ENCODE results near the gene NR4A2. TPM values are rescaled to one million over a fixed set of nuclear protein-coding genes. Genes with fewer than 3 reads are reported as not detected.

Gene NR4A2
- total RNA-seq, 1 experiment from 2014 or later, result 0.85 TPM

DNA sequence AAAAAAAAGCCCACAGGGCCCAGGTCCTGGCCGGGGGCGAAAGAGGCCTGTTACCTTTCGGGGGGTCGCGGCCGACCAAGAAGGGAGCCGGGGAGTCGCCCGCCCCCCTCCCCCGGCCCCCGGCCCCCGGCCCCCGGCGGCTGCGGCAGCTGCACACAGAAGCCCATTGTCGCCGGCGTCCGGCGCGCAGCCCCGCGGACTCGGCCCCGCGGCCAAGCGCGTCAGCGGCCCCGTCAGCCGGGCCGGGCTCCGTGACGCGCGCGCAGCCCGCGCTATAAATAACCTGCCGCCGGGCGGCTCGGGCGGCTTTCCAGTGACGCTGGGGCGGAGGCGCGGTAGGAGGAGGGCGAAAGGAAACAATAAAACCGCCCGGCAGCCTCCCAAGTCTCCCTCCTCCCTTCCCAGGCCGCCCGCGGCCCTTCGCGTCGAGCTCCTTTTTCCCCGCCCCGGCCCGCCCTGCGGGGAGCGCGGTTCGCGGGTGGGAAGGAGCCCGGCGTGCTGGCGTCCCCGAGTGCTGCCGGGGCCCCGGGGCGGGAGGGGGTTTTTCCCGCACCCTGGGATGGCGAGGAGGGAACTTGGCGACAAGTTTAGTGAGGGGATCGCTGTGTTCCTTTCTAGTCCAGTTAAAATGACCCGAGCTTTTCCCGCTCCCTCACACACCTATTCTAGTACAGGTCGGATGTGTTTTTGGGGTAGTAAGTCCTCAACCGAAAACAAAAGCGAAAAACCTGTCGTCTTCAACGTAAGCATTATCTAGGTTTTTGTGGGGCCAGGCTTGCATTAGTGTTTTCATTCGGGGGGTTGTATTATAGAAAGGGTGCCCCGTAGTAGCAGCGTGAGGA lies 10.0 kb upstream of the NR4A2 start:
- intact Hi-C loops (cut with micrococcal nuclease; ENCODE audit: unreplicated experiment), result loop anchor here (5.0 kb wide), 1 partner anchor 60 kb away; no protein-coding TSS in a partner anchor
- H3K27ac ChIP-seq (ENCODE audit: low read length), result peak overlapping the region; percentile 85
- H3K36me3 ChIP-seq (ENCODE audit: control insufficient read depth, insufficient read depth, low read length), result no peaks in the 10 kb centered on the region
- no TSS peak for BruUV-seq (replicated peaks)
- peak; percentile 89 for ATAC-seq
- DNase-seq (ENCODE audit: low read depth, low spot score), result no peak
- H3K4me3 ChIP-seq (ENCODE audit: low read depth in 2 of 2, low read length in 2 of 2), result peak overlapping the region; percentile 86 to 95
- peaks cover 14% of the 10 kb centered on the region for H3K4me1 ChIP-seq (ENCODE audit: control insufficient read depth, insufficient read depth, low read length)
- ChIA-PET POLR2A (interaction anchor here (0.7 kb wide), 1 partner anchor 199 kb away, joined by 3 read pairs; no protein-coding TSS in a partner anchor), CTCF (interaction anchor here (1.1 kb wide), 1 partner anchor 8 kb away, joined by 19 read pairs; no protein-coding TSS in a partner anchor)
- in situ Hi-C loops (cut with HindIII; ENCODE audit: low pct_unique_long_range_greater_than_20kb, low sequenced_read_pairs), result no loop called here
- no peaks in the 10 kb centered on the region for H3K27me3 ChIP-seq (ENCODE audit: control insufficient read depth, insufficient read depth, low read length)
- H3K9me3 ChIP-seq (ENCODE audit: control insufficient read depth, insufficient read depth, low read depth, low read length), result no peaks in the 10 kb centered on the region
- peak; percentile 39; the same call in 1 of the 2 replicates for TF ChIP-seq POLR2AphosphoS5 (IDR thresholded peaks at IDR 0.05; ENCODE audit: low read depth, low read length)
- no peak for TF ChIP-seq SIN3A (IDR thresholded peaks at IDR 0.05; ENCODE audit: borderline replicate concordance, insufficient read depth, low read depth, low read length)

DNA sequence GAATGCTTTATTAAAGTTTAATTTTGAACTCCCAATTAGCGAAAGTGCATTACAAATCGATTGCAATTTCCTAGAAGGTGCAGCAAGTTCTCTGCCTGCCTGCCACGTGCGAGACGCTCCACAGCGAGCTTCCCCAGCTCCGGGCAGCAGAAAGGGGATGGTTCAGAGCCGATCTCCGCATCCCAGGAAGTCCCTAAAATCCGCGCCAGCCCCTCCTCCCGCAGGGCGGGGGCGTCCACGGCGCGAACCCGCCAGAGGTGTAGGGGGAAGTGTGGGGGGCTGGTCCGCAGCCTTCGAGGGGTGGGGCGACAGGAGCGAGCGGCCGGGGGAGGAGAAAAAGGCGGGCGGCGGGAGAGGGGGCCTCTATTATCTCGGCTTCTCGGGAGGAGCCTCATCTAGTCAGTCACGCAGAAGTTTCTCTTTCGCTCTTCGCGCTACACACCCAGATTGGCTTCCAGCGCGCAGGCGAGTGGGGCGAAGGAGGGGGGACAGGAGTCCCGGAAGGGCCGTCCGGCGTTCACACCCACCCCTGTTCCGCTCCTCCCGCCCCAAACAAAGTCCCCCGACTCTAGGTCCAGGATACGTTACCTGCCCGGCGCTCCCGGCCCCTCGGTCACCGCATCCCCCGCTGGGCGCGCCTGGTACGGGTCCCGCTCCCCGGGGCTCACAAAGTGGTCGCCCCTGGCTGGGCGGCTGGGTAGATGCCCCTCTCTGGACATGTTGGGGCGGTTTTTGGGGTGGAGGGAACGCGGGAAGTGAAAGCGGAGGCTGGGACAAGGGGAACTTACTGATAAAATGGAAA lies 9.1 kb upstream of the NR4A2 start:
- DNase-seq (ENCODE audit: low read depth, low spot score), result no peak

More for the DNA sequence above, 9.1 kb upstream of the NR4A2 start:
- peak; percentile 85 for ATAC-seq
- TF ChIP-seq, protein P1, sequence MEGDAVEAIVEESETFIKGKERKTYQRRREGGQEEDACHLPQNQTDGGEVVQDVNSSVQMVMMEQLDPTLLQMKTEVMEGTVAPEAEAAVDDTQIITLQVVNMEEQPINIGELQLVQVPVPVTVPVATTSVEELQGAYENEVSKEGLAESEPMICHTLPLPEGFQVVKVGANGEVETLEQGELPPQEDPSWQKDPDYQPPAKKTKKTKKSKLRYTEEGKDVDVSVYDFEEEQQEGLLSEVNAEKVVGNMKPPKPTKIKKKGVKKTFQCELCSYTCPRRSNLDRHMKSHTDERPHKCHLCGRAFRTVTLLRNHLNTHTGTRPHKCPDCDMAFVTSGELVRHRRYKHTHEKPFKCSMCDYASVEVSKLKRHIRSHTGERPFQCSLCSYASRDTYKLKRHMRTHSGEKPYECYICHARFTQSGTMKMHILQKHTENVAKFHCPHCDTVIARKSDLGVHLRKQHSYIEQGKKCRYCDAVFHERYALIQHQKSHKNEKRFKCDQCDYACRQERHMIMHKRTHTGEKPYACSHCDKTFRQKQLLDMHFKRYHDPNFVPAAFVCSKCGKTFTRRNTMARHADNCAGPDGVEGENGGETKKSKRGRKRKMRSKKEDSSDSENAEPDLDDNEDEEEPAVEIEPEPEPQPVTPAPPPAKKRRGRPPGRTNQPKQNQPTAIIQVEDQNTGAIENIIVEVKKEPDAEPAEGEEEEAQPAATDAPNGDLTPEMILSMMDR (IDR thresholded peaks at IDR 0.05), result no peak
- TF ChIP-seq POLR2AphosphoS5 (IDR thresholded peaks at IDR 0.05; ENCODE audit: low read depth, low read length) (peak; percentile 61; the same call in 1 of the 2 replicates), SIN3A (IDR thresholded peaks at IDR 0.05; ENCODE audit: borderline replicate concordance, insufficient read depth, low read depth, low read length) (no peak; the same call in 1 of the 2 replicates)
- TF ChIP-seq, protein P2, sequence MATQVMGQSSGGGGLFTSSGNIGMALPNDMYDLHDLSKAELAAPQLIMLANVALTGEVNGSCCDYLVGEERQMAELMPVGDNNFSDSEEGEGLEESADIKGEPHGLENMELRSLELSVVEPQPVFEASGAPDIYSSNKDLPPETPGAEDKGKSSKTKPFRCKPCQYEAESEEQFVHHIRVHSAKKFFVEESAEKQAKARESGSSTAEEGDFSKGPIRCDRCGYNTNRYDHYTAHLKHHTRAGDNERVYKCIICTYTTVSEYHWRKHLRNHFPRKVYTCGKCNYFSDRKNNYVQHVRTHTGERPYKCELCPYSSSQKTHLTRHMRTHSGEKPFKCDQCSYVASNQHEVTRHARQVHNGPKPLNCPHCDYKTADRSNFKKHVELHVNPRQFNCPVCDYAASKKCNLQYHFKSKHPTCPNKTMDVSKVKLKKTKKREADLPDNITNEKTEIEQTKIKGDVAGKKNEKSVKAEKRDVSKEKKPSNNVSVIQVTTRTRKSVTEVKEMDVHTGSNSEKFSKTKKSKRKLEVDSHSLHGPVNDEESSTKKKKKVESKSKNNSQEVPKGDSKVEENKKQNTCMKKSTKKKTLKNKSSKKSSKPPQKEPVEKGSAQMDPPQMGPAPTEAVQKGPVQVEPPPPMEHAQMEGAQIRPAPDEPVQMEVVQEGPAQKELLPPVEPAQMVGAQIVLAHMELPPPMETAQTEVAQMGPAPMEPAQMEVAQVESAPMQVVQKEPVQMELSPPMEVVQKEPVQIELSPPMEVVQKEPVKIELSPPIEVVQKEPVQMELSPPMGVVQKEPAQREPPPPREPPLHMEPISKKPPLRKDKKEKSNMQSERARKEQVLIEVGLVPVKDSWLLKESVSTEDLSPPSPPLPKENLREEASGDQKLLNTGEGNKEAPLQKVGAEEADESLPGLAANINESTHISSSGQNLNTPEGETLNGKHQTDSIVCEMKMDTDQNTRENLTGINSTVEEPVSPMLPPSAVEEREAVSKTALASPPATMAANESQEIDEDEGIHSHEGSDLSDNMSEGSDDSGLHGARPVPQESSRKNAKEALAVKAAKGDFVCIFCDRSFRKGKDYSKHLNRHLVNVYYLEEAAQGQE (IDR thresholded peaks at IDR 0.05; ENCODE audit: insufficient read depth in 1 of 2, low read depth in 2 of 2, low read length in 1 of 2), result no peak
- POLR2A ChIA-PET, result no interaction called here
- peak overlapping the region; percentile 79 to 95 for H3K4me3 ChIP-seq (ENCODE audit: low read depth in 2 of 2, low read length in 2 of 2)
- in situ Hi-C loops (cut with HindIII; ENCODE audit: low pct_unique_long_range_greater_than_20kb, low sequenced_read_pairs), result no loop called here
- peaks cover 14% of the 10 kb centered on the region for H3K4me1 ChIP-seq (ENCODE audit: control insufficient read depth, insufficient read depth, low read length)
- intact Hi-C loops (cut with micrococcal nuclease; ENCODE audit: unreplicated experiment), result loop anchor here (5.0 kb wide), 1 partner anchor 61 kb away; no protein-coding TSS in a partner anchor
- no peaks in the 10 kb centered on the region for H3K27me3 ChIP-seq (ENCODE audit: control insufficient read depth, insufficient read depth, low read length)
- no TSS peak for BruUV-seq (replicated peaks)
- H3K27ac ChIP-seq (ENCODE audit: low read length), result peak overlapping the region; percentile 85
- CTCF ChIA-PET, result interaction anchor here (1.1 kb wide), 1 partner anchor 8 kb away, joined by 19 read pairs; no protein-coding TSS in a partner anchor
- H3K36me3 ChIP-seq (ENCODE audit: control insufficient read depth, insufficient read depth, low read length), result no peaks in the 10 kb centered on the region
- no peaks in the 10 kb centered on the region for H3K9me3 ChIP-seq (ENCODE audit: control insufficient read depth, insufficient read depth, low read depth, low read length)
